HG02981 (cell line): ENCODE measurements around the gene NAALADL2.

ENCODE experiments used
- ATAC-seq: cut with Tn5 transposase; IDR thresholded peaks from one replicate; pipeline ENCODE4 v1.9.1; 2021; ENCODE audit warnings: mild to moderate bottlenecking, moderate library complexity; ENCODE audit not compliant: unreplicated experiment

Gene NAALADL2

DNA sequence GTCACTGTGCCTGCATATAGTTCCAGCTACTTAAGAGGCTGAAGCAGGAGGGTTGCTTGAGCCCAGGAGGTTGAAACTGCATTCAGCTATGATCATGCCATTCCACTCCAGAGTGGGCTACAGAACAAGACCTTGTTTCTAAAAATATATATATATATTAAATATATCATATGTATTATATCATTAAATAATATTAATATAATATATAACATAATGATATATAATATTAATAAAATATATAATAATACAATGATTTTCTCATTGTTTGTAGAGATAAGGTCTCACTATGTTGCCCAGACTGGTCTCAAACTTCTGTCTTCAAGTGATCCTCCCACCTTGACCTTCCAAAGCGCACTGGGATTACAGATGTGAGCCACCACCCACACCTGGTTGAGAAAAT is 101.8 kb downstream of the NAALADL2 start:
- no peak for ATAC-seq

DNA sequence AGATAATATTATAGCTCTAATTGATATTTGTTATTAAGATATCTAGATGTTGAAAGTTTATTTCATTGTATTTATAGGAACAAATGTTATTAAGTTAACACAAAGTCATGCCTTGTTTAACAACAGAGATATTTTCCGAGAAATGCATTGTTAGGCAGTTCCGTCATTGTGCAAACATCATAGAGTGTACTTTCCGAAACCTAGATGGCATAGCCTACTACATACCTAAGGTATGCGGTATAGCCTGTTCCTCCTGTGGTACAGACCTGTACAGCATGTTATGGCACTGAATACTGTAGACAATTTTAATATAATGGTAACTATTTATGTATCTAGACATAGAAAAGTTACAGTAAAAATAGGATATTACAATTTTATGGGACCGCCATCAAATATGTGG is 114.3 kb downstream of the NAALADL2 start:
- ATAC-seq, result no peak

DNA sequence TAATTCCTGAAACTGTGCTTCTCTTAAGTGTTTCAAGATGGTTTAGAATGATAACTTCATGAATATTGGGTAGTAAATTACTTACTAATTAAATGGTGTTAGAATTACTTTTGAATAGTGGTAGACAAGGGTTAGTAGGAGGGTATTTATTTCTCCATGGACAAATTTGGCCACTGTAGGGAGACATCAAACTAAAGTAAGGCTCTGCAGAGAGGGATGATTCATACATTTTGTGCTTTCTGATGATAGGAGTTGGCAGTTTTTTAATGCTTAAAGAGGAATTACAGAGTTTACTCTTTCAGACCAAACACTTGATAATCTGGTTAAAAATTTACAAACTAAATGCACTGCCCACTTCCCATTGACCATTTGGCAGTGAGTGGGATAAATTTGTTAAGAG is 127.6 kb downstream of the NAALADL2 start:
- no peak for ATAC-seq

DNA sequence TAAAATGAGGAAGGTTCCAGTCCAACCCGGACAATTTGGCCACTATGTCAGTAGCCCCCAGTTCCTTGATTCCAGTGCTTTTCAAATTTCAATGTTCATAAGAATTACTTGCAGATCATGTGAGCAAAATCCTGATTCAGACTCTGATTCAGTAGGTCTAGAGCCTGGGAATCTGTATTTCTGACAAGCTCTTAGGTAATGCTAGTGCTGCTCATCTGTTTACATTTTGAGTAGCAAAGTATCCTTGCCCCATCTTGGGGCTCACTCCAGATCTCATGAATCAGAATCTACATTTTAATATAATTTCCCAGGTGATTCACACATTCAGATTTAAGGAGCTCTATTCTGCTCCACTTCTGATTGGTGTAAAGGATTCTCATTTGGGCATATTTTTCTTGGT is 142.0 kb downstream of the NAALADL2 start:
- no peak for ATAC-seq

DNA sequence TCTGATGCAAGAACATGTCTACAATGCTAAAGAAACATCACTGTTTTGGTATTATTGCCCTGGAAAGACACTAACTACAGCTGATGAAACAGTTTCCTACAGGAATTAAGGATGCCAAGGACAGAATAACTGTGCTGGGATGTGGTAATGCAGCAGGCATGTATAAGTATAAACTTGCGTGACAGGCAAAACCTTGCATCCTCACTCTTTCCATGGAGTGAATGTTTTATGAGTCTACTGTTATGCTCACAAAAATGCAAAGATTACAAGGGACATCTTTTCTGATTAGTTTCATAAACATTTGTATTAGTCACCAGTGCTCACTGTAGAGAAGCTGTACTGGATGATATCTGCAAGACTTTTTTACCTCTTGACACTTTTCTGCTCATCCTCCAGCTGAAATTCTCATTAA is 143.6 kb downstream of the NAALADL2 start:
- no peak for ATAC-seq

DNA sequence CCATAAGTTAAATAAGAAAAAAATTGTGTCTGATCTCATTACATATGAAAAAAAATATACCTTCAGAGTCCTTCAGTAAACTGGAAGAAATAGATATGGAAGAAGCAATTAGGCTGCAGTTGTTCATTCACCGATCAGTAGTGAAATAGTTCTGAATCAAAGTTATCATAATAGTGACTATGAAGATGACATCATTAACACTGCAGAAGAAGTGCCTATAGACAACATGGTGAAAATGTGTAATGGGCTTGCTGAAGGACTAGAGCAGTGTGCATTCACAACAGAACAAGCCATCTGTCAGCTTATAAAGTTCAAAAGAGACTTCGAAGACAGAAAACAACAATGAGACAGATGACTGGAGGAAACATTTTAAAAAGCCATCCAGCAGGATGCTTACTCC is 144.5 kb downstream of the NAALADL2 start:
- ATAC-seq, result no peak

GRCh38 chr3:175005193-175005592 is 146.1 kb downstream of the NAALADL2 start:
- no peak for ATAC-seq

- no peak for ATAC-seq
Measured at GRCh38 chr3:175005881-175006280, 146.7 kb downstream of the NAALADL2 start.

DNA sequence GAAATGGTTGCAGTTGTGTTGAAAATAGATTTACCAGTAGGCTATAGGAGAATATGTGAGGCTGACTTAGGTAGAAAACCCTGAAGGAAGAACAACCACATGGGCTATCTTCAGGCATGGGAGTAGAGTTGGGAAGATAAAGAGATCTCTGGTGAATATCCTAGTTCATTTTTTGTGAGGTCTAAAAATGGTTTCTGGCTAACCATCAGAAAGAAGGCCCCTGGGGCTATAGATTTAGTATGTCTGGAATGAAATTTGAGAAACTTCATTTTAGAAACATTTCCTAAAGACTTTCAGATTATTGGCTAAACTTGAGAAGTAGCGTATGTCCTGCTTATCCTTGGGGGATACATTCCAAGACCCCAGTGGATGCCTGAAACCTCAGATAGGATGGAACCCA is 148.2 kb downstream of the NAALADL2 start:
- ATAC-seq, result no peak

DNA sequence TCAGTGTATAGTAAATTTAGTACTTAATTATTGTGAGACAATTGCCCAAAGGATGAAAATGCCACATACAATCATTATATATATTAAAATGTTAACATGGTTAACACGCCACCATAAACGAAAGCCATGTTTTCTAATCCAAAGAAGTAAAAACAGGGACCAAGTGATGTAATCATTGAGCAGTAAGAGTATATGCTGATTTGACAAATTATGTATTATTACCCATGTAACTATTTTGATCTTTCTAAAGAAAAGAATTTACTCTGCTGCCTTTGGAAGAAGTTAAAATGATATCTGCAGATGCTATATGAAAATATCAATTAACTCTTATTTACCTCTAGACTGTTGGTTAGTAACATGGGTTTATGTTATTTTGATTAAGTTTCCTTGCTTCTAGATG is 150.2 kb downstream of the NAALADL2 start:
- no peak for ATAC-seq

DNA sequence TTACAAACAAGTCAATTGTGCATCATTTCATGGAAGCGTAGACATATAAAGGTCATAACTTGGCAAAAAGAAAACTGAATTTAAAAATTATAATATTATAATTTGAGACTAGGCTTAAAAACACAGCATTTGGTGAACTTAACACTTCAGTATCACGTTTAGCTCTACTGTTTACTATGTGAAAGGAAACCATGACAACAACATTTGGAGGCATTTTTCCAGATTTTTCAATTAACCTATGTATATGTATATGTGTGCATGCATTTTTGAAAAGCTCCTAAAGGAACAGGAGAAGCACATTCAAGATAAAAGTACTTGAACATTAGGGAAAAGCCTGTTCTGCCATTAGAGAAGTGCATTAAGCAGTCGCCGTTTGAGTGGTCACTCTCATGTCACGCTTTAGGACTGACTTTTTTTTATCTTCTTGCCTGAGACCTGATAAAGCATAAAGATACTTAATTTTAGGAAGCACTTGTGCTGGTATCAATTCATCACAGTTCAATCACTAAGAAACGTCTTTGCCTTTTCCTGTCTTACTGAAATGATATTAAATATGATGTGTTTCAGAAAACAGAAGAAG is 156.0 kb downstream of the NAALADL2 start:
- ATAC-seq, result no peak

GRCh38 chr3:175018946-175019727 is 160.0 kb downstream of the NAALADL2 start:
- ATAC-seq, result no peak

- no peak for ATAC-seq
Measured at GRCh38 chr3:175020101-175020500, 161.0 kb downstream of the NAALADL2 start.

DNA sequence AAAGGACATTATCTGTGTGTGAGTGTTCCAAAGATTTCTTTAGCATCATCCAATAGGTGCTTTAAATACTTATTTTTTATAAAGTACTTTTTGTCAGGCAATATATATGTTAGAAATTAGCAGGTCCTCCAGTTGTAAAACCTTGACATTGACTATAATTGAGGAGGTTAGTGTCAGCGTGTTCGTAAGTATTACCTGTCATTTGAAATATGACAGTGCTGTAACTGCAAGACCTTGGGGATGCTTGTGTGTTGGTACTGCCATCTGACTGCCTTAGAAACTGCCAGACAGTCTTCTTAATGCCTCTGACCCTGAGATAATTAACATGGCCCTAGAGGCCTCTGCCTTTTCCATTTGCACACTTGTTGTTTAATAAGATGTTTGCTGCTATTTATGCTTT is 170.7 kb downstream of the NAALADL2 start:
- ATAC-seq, result no peak

DNA sequence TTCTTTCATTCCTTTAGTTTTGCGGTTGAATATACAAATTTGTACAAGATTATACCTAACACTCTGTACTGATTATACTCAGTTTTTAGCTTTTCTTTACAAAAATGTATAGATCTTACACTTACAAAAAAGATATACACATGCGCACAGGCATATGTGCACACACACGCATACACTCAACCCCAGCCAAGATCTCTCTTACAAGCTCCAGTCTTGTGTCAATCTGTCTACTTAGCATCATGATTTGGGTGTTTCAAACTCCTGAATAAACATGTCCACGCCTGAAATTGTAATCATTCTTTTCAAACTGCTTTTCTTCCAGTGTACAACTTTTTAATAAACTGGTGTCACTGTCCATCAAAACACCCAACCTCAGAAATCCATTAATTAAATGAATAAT is 180.7 kb downstream of the NAALADL2 start:
- ATAC-seq, result no peak

DNA sequence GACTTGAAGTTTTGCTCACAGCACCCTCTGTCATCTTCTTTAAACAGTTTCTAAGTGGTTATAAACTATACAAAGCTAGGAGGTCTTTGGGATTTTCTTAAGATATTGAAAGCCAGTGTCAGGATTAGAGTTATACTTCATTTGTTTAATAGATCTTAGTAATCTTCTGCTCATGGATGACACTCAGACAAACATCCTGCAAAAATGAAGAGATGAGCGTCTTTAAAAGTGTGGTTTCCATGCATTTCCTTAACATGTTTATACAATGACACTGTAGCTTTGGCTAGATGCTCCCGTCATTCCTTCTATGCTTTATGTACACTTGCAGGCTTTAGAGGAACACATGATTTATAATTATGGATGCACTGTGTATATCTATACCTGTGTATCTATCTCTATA is 182.2 kb downstream of the NAALADL2 start:
- no peak for ATAC-seq

DNA sequence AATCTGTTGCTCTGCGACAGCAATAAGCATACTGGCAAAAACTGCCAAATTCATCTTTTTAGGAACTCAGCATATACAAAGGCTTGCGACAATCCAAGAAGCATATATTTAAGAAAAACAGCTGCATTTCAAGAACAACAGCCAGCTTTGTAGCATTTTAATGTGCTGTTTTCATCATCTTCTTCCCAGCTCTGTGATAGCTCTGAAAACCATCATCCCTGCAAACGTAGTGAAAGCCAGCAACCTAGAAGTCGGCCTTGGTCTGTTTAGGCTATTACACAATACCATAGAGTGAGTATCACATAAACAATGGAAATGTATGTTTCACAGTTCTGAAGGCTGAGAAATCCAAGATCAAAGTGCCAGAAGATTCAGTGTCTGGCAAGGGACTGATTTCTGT is 187.5 kb downstream of the NAALADL2 start:
- no peak for ATAC-seq

DNA sequence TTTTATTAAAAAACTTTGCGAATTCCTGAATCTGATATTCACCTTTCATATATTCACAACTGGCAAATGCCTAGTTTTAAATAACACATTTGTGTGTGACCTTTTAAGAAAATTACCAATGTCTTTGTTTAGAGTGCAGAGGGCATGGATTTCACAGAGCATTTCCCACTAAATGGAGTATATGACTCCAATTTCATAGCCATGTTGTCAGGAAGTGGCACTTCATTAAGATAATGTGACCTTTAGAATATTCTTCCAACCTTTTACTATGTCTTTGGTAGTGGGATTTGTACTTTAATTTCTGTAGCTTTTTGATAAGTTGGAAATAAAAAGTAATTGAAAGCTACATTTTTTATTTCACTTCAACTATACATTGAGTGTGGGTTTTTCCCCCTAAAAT is 188.7 kb downstream of the NAALADL2 start:
- ATAC-seq, result no peak

DNA sequence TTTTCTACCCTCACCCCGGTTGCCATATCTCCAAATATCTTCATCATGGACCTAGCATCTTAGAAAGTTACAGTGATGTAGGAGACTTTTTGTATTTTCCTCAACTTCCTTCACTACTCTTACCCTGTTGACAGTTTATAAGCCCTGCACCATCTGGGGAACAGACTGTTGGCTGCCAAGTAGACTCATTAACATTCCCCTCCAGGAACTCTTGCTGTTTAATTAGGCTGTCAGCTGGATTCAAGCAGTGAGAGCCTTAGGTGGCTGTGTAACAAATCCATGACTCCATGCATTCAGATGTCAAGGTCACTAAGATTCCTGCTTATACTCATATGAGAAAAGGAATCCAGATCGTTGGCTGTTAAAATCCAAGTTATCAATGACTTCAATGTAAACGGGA is 198.3 kb downstream of the NAALADL2 start:
- no peak for ATAC-seq

DNA sequence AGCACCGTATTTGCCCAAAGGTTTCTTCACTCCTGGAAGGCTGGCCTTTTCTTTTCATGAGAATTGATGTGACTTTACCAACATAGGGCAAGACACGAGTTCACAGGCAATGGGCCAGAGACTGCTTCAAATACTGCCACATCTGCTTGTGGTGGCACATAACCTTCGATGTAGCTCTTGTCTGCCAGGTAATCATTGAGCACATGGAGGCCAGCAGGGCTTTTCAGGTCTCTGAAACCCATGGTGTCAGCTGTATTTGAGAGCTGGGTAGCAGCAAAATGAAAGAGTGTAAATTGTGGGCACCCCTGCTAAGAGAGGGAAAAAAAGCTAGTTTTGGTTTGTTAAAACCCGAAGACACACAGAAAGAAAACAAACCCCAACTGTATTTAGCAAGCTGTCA is 200.7 kb downstream of the NAALADL2 start:
- ATAC-seq, result no peak

GRCh38 chr3:175065497-175065896 is 206.4 kb downstream of the NAALADL2 start:
- ATAC-seq, result no peak

- no peak for ATAC-seq
Measured at GRCh38 chr3:175066617-175067415, 207.7 kb downstream of the NAALADL2 start.
